GM18511 (cell line): ENCODE measurements around the gene IL13.

Experiments used
- ATAC-seq: cut with Tn5 transposase; IDR thresholded peaks from one replicate; pipeline ENCODE4 v1.9.1; 2021; ENCODE audit warnings: mild to moderate bottlenecking, moderate library complexity; ENCODE audit not compliant: unreplicated experiment

IL13 gene

GRCh38 chr5:132655821-132656773 lies 1.9 kb upstream of the IL13 start:
- peak; percentile 42 for ATAC-seq

DNA sequence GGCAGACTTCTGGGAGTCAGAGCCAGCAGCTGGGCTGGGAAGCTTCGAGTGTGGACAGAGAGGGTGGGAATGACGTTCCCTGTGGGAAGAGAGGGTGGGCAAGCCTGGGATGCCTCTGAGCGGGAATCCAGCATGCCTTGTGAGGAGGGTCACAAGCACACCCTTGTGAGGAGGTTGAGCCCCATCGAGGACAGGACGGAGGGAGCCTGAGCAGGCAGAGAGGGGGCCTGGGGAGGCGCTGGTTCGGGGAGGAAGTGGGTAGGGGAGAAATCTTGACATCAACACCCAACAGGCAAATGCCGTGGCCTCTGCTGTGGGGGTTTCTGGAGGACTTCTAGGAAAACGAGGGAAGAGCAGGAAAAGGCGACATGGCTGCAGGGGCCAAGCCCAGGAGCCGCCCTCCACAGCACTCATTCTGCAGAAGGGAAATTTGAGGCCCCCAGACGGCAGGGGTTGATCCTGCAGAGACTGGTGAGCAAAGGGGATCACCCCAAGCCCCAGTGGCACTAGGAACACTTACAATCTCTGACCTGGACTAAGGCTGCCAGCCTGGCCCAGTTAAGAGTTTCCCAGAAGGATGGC lies 1.1 kb upstream of the IL13 start:
- ATAC-seq, result no peak

GRCh38 chr5:132658381-132659302 lies 669 bp downstream of the IL13 start:
- ATAC-seq, result no peak

- ATAC-seq, result no peak
Observed at GRCh38 chr5:132659598-132660493, 1.9 kb downstream of the IL13 start.

DNA sequence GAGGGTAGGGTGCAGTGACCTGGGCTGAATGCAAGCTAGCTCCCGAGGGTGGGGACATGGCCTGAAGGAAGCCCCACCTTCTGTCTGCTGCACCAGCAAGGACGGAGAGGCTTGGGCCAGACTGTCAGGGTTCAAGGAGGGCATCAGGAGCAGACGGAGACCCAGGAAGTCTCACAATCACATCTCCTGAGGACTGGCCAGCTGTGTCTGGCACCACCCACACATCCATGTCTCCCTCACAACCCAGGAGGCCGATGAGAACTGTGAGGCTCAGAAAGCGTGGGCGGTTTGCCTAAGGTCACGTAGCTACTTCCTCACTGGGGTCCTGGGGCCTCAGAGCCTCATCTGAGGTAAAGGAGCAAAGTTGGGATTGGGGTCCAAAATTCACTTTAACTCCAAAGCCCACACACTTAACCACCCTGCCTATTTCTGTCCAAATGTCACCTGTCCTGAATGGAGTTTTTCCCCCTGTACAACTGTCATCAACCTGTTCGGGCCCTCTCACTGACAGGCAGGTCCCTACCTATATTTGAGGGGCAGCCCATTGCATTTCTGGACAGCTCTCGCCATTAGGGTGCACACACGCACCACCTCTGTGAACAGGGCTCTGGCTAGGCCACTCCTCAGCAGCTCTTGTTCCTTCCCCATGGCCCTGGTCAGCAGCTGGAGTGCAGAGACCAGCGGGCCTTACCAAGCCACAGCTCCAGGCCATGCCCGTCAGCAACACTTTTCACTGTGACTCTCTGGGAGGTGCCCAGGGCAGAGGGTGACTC lies 3.4 kb downstream of the IL13 start:
- no peak for ATAC-seq

DNA sequence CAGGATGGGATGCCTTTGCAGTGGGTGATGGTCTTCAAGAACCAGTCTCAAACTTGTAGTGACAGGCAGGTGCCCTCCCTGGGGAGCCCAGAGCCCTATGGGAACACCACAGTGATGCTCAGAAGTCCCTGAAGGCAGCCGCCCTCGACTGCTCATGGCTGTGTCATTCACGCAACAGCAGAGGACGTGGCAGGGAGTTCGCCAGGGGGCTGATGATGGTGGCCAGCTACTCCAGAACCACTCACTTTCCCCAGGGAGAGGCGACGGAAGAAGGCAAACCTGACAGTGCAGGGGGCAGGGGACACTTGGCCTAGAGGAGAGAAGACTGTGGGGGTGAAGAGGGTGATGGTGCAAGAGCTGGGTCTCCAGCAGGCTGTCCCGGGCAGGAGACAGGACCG lies 4.0 kb downstream of the IL13 start:
- no peak for ATAC-seq

- ATAC-seq, result peak; percentile 68
Observed at GRCh38 chr5:132662925-132663770, 5.2 kb downstream of the IL13 start.

GRCh38 chr5:132663771-132664695 lies 6.1 kb downstream of the IL13 start:
- peak; percentile 56 for ATAC-seq

DNA sequence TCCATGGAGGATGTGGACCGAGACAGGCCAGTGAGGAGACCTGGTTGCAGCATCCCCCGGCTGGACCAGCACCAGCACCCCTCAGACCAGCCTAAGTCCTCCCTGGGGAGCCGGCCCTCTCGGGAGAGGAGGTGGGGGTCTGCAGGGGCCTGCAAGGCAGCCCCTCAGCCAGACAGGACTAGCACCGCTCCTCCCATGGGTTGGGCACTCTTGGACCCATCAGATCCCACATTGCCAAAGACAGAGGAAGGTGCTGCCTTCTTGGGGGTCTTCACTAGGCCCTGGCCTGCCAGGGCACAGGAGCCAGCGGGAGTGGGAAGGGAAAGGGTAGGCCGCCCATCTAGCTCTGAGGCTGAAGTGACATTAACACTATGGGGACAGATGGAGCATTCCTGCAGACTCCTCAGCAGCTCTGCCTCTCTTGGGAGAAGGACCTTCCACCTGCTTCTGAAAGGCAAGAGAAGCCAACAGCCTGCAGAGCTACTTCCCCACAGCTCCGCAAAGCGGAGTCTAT lies 6.8 kb downstream of the IL13 start:
- ATAC-seq, result no peak

GRCh38 chr5:132665574-132666080 lies 7.7 kb downstream of the IL13 start:
- no peak for ATAC-seq

DNA sequence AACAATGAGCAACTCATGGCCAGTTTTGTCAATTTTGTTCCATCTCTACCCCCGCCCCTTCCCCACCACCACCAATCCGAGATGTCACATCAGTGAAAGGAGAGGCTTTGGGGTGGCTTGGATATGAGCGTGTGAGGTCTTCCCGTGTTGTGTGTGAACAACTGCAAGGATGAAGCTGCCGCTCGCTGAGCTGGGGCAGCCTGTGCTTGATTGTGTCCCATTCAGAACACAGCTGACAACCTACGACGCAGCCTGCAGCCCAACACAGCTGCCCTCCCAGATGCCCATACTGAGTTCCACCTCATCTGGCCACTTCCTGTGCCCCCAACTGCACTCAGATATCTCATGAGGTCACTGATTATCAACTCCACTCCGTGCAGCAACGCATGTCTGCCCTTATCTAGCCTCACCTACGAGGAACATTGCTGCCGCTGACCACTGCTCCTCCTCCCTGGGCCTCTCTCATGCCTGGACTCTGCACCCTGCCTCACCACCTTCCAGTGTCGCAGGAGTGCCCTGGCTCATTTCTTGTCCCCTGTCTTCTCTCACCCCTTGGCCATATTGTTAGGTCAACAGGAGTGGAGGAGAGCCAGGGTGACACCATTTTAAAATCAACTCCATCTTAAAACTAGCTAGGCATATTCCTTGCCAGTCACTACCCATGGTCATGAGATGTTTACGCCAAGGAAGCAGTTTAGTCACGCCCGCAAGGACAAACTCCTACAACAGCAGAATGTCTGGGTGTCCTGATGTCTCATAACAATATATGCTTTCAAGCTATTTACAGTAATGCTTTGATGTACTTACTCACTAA lies 8.5 kb downstream of the IL13 start:
- ATAC-seq, result no peak

- no peak for ATAC-seq
Observed at GRCh38 chr5:132667309-132667708, 9.3 kb downstream of the IL13 start.

DNA sequence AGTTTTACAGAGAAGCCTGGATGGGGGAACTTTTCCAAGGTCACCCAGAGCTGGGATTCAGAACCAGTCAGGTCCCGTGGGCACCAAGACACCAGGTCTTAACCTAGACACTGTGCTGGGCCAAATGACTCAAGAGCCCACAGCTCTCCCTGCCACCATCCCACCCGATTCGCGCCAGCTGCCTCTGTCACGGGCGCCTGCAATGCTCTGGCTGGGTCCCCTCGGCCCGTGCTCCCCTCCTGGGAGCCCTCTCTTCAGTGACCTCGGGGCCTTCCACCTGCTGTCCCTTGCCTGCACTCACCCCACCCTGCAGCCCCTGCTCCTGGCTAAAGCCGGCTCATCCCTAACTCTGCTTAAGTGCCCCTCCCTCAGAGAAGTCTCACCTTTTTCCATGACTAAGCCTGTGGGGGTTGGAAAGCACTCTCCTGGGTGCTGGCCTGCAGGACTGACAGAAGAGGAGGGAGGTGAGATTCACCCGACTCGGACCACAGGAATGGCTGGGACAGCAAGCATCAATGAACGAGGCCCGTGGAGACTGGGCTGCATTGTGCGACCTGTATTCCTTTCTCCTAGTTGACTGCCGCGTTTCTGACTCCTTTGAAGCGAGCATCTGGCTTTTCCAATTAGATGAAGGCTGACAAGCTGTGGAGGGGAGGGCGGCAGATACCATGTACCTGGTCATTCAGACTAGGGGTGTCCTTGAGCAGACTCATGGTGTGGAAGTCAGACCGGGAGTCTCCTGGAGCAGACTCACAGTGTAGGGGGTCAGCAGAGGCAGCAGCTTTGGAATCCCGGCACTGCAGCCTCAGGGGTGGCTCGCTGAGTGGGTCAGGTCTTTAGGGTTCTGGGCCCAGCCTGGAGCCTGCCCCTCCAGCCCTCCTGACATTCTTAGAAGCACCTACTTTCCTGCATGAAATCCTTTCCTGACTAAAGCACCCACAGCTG lies 10.1 kb downstream of the IL13 start:
- no peak for ATAC-seq

DNA sequence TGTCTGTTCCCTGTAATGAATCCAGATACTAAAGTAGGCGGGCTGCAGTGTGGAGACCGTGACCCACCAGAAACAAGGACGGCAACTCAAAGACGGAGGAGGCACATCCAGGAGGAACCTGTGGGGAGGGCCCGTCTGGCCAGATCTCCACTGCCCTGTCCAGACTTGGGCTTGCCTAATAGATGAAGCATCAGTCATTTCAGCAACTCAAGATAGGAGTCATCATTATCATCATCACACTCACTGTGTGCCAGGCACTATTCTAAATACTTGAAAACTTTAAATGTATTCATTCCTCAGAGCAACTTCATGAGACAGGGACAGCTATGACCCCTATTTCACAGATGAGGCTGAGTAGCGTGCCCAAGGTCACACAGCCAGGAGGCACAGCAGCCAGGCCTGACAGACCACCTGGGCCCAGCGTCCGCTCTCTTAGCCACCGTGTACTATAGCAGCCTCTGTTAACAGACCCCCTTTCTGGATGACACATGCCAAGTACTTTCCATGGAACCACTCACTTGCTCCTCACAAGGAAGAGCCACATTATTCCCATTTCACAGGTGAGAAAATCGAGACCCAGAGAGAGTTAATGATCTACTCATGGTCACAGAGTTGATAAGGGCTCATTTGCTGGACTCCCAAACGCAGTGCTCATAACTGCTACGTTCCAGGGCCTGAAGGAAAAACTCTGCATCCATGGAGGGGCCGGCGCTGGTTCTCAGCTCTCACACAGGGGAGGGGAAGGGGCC lies 10.9 kb downstream of the IL13 start:
- no peak for ATAC-seq

GRCh38 chr5:132669455-132669820 lies 11.5 kb downstream of the IL13 start:
- no peak for ATAC-seq
